GM12892 (cell line): Measurements from ENCODE around the gene ZNF432.

ENCODE experiments used
- POLR2A ChIP-seq: IDR thresholded peaks from 2 replicates; pipeline ENCODE4 v1.6.1; 2011; ENCODE audit warnings: low read depth, low read length, control low read depth
- POLR2AphosphoS5 ChIP-seq: IDR thresholded peaks from 2 replicates; pipeline ENCODE4 v1.6.1; 2011; ENCODE audit warnings: low read depth, low read length, control low read depth

DNA sequence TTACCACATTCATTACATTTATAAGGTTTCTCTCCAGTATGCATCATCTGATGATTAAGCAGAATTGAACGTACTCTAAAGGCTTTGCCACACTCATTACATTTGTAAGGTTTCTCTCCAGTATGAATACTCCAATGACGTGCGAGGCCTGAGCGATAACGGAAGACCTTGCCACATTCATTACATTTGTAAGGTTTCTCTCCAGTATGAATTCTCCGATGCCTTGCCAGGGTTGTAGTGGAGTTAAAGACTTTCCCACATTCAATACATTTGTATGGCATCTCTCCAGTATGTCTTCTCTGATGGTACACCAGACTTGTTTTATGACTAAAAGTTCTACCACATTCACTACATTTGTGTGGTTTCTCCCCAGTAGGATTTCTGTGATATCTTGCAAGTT lies 16.8 kb upstream of the ZNF432 start:
- TF ChIP-seq POLR2A (no peak), POLR2AphosphoS5 (no peak)
